ENCODE data around the gene IFITM1.
A peak's percentile ranks its signal among the peaks of the same experiment; 100 is the strongest.
"Not testable (repeated sequence)": the region's sequence is repeated elsewhere in the genome, so short reads cannot be mapped to it uniquely, and the experiment has no call there.

Gene IFITM1

DNA sequence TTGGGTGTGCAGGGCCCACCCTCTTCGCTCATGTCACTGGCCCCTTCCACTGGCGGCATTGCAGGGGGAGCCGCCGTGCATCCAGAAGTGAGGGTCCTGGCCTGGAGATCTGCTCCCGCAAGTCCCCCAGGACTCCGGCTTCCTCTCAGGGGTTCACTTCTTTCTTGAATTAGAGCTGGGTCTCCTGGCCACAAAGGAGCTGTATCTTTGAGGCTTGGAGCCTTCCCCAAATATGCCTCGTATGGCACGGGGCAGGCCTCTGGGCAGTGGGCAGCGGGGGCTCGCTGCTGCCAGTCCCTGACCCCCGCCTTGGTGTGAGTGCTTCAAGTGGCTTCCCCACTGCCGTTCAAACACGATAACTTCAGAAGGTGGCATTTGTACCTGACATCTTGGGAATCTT is 14.2 kb downstream of the IFITM1 start:
- DNase-seq: no peak

DNA sequence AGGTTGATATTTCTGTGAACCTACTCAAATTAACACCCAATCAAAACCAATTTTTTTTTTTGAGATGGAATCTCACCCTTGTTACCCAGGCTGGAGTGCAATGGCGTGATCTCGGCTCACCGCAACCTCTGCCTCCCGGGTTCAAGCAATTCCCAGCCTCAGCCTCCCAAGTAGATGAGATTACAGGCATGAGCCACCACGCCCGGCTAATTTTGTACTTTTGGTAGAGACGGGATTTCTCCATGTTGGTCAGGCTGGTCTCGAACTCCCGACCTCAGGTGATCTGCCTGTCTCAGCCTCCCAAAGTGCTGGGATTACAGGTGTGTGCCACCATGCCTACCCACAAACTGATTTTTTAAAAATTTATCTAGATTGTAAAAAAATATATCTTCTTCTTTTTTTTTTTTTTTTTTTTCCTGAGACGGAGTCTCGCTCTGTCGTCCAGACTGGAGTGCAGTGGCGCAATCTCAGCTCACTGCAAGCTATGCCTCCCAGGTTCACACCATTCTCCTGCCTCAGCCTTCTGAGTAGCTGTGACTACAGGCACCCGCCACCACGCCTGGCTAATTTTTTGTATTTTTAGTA is 14.8 kb downstream of the IFITM1 start:
- not testable (repeated sequence) for DNase-seq

DNA sequence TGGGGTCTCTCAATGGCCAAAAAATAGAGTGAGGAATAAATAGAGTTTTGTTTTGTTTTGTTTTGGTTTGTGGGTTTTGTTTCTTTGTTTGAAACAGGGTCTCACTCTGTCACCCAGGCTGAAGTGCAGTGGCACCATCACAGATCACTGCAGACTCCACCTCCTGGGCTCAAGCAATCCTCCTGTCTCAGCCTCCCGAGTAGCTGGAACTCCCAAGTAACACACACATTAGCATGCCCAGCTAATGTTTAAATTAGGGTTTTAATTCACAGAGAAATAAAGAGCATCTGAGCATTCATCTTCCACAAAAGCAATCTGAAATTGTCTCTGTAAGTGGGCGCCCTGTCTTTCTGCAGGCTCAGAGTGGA is 16.0 kb downstream of the IFITM1 start:
- DNase-seq: no peak

DNA sequence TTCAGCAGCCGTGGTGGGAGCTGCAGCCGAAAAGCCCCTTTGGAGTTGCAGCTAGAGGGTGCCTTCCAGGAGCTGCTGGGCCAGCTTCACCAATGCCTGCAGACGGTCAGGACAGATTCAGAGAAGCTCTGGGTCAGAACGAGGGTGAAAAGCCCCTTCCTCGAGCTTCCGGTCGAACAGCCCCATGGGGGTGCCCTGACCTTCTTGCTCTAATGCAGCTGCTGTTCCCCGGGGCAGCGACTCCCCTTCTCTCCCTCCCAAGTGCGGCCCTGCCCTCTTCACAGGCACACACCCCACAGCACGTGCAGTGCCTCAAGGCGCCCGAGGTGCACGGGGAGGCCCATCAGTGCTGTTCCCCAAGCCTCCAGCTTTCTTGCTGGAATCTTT is 16.5 kb downstream of the IFITM1 start:
- DNase-seq: no peak

DNA sequence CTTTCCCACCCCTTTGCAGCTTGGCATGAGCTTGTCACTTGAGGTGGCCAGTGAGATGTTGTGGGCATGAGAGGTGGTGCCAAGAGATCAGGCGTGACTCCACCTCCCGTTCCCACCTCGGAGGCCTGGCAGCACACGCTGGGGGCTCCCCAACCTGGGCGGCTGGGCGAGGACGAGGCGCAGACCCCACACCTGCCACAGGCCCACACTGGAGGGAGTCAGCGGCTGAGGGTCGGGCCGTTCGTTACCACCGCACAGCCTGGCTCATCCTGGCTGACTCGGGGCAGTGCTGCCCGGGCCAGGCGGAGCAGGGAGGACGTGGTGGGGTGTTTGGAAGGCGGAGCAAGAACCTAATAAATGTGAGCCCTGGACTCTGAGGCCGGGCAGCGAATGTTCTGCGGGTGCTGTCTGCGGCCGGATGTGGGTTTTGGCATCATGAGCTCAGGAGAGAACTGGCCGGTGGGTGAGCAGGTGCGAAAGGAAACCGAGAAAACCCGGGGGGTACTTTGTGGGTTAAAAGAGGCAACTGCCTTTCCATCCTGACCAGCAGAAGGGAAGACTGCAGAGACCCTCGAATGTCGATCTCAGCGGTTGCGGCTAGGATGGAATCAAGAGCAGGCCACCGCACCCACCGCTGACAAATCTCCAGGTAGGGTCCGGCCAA is 17.0 kb downstream of the IFITM1 start:
- DNase-seq: no peak

DNA sequence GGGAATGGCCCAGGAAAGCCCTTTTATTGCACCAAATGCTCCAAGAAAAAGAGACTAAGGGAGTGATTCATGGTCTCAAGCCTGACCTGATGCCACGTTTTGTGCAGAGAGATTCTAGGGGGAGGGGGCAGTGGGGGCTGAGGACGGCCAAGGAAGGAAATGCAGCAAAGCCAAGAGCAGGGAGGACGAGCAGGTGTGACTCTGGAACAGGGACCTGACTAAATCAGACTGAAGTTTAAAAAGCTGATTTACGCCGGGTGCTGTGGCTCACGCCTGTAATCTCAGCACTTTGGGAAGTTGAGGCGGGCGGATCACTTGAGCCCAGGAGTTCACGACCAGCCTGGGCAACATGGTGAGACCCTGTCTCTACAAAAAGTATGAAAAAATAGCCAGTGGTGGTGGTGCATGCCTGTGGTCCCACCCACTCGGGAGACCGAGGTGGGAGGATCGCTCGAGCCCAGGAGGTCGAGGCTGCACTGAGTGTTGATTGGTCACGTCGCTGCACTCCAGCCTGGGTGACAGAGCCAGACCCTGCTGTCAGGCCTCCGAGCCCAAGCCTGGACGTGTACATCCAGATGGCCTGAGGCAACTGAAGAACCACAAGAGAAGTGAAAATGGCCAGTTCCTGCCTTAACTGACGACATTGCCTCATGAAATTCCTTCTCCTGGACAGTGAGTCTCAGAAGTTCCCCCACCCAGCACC is 17.7 kb downstream of the IFITM1 start:
- no peak for DNase-seq

DNA sequence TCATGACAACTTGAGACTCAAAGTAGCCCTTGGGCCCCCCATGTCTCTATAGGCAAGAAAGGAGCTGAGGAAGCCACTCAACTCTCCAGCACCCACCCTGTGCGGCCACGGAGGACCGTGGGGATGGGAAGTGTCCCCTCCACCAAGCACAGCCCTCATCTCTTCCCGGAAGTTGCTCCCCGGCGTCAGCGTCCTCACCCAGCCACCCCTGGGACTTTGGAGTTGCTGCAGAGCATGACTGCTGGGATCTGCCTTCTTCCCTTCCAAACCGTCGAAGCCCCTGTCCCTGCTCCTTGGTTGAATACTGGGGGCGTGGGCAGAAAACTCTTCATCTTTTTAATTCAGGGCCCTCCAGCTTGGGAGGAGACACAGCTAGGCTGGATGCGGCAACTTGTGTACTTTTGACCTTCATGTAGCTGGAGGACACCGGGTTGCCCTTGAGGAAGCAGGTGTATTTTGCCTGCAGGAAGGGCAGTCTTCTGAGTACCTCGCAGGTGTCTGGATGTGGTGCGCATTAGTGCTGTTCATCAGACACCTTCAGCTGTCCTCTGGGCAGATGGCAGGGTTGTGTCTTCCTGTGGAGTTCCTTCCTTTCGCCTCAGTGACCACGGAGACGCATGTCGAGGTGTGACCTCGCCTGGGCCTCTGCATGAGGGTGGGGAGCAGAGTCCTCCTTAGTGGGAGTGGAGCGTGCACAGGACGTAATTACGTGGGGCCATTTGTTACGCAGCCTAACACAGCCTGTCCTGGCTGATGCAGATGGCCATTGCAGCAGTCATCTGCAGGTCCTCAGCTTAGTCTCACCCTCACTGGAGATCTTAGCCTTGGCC is 19.0 kb downstream of the IFITM1 start:
- no peak for DNase-seq

DNA sequence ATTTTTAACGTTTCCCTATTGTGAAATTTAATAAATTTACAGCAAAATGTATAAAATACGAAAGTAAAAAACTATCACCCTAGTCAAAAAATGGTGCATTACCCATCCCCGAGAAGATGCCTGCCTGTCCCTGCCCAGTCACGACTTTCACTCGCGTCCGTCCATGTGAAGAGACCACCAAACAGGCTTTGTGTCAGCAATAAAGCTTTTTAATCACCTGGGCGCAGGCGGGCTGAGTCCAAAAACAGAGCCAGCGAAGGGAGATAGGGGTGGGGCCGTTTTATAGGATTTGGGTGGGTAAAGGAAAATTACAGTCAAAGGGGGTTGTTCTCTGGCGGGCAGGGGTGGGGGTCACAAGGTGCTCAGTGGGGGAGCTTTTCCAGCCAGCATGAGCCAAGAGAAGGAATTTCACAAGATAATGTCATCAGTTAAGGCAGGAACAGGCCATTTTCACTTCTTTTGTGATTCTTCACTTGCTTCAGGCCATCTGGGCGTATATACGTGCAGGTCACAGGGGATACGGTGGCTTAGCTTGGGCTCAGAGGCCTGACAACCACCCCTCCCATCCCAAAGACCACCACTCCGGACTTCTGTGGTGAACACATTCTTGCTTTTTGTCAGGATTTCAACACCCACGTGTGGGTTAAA is 19.9 kb downstream of the IFITM1 start:
- DNase-seq: not testable (repeated sequence)

DNA sequence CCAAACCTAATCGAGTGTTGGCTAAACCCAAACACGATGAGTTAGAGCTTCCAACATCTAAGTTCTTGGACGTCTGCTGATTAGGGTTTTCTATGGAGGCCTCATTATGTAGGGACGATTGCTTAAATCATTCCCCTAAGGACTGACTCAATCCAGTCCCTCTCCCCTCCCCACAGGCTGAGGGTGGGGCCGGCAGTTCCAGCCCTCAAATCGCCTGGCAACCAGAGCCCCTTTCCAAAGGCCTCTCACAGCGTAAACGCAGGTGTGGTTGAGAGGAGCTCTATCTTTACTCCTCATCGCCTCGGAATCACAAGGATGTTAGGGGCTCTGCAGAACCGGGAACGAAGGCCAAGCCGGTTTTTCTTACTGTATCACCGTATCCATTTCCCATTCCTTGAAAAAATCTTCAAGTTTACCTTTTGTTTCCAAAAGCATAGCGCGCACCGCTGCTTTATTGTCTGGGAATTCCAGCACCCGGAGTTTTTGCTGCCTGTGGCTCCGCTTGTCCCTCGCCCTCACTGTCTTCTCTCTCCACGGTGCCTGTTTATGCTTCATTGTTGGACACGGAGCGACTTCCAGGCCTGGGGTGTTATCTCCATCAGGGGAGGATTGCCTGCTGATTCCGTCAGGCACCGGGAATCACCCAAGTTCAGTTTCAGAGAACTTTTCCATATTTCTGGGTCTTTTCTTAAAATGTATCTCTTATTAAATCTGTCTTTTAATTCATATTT is 20.6 kb downstream of the IFITM1 start:
- no peak for DNase-seq

DNA sequence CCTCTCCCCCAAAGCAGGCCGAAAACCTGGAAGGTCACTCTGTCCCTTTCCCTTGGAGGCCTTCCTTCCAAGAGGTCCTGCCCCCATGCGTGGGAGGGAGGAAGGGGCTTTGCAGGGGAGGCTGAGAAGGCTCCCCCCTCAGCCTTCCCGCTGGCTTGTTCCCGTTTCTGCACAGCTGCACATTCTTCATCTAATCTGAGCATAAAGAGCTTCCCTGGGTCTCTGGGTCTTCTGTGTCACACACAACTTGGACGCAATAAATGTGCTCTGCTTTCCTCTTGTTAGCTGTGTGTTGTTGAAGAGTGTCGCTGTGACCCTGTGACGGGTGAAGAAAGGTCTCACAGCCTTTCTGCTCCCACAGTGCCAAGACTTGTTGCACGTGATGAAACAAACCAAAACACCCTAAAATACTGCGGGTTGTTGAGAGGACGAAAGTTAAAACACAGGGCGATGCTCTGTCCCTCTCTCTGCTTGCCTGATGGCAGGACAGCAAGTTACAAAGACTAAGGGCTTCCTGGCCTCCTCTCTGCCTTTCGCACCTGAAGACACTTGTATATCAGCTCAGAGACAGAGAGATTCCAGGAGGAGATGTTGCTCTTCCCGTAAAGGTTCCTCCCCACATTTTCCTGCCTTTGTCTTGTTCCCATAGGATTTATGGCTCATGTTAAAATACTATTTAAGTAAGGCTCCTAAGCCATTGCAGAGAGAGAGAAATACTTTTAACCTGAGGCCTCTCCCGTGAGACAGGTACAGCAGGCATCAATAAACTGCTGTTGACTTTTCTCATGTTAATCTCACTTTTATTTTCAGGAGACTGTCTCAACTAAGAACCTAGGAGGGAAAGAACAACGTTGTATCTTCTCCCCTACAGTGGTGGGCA is 22.2 kb downstream of the IFITM1 start:
- peak; percentile 51 to 70 (median 54) for DNase-seq

DNA sequence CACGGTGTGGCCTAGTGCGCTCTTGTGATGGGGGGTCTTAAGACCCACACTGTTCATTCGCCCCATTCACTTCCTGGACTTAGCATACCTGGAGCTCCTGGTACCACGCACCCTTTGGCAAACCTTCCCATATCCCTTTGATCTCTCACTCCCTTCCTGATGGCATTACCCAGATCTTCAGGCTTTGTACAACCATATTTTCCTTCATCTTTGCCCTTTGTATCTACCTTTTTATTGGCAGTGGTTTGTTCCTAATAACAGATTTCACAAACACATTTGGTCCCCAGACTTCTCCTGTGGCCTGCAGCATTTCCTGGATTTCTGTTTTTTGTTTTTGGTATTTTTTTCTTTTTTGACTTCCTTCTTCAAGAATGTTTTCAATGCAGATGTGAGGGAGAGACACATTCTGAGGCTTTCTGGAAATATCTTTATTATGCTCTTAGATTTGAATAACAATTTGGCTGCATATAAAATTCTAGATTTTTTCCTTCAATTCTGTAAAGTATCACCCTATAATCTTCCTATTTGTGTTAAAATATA is 22.9 kb downstream of the IFITM1 start:
- no peak for DNase-seq

DNA sequence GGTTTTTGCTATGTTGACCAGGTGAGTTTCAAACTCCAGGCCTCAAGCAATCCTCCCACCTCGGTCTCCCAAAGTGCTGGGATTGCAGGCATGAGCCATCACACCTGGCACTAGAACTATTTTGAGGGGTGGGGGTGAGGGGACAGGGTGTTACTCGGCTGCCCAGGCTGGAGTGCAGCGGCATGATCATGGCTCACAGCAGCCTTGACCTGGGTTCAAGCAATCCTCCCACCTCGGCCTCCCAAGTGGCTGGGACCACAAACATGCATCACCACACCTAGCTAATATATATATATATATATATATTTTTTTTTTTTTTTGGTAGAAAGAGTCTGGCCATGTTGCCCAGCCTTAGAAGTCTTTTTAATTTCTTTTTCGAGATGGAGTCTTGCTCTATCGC is 23.9 kb downstream of the IFITM1 start:
- no peak for DNase-seq

DNA sequence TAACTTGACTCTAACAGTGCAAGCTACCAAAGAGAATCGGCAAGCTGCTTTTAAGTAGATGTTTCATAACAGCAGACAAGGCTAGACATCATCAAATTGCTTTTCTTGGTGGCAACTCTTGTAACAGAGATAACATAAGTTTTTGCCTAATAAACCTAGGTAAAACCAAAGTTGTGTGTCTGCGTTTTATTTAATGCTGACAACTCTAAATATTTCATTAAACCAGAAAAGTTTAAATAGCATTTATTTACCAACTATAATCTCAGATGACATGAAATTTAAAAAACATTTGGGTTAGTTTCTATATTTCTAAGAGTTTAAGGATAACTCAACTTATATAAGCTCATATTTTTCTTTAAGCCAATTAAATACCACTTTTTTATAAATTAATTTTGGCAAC is 26.1 kb downstream of the IFITM1 start:
- no peak for DNase-seq

DNA sequence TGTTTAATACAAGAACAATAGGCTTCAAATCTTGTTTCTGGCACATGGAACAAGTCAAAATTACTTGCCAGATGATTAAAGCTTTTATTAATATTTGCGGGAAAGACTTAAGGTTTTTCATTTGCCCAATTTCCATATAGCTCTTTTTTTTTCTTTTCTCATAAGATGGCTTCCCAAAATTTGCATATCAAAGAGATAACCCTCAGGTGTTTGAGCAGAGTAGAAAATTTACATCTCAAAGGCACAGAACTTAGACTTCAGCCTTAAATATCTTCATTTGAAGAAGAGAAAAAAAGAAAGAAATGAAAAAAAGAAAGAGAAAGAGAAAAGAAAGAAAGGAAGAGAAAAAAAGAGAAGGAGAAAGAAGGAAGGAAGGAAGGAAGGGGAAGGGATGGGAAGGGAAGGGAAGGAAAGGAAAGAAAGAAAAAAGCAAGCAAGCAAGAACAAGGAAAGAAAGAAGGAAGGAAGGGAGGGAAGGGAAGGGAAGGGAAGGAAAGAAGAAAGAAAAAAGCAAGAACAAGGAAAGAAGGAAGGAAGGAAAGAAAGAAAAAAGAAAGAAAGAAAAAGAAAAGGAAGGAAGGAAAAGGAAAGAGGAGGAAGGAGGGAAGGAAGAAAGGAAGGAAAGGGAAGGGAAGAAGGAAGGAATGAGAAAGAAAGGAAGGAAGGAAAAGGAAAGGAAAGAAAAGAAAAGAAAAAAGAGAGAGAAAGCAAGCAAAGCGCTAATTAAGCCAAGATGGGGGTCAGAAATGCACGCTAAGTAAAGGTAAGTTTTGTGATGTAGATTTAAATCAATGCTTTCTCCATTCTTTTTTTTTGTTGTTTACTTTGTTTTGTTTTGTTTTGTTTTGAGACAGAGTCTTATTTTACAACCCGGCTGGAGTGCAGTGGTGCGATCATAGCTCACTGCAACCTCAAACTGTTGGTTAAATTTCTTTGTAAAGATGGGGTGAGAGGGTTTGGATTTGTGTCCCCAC is 27.0 kb downstream of the IFITM1 start:
- no peak for DNase-seq

DNA sequence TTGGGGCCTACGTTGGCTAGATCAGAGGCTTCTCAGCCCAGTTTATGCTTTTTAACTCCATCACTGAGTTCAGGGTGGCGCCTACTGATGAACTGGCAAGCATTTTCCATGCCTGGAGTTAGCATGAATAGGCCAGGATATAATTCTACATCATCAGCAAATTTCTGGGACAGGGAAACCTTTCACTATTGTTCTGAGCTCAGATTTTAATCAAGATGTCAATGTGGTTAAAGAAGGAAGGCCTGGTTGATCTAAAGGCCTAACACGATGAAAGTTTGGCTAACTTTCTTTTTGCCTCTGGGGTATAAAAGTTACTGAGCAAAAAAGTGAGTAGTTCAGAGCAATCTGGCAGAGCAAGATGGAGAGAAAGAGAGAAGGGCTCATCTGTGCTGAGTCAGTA is 28.5 kb downstream of the IFITM1 start:
- DNase-seq: no peak

DNA sequence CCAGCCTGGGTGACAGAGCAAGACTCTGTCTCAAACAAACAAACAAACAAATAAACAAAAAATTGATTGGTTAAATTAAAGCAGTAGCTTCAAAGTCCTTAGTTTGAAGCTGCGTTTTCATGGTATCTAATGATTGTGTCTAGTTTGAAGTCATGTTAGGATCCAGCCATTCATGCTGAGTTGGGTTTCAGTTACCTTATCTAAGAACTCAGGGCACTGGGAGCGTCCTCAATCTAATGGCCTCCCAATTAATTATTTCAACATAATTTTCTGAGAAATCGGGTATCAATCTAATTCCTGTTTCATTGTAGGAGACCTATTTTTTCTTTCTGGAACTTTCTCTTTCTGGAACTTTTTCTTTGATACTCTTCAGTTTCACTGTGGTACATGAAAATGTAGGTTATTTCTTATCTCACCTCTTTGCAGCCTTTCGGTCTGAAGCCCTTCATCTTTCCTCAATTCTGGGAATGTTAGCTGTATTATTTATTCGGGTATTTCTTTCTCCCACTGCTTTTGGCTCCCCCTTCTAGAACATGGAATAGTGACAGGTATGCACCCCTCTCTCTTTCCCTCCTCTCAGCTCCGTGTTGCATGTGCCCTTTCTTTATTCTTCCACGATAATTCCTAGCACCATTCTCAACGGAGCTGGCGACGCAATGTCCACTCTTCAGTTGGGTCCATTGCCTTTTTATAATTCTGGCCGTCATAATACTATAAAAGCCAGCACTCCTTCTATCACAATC is 31.2 kb downstream of the IFITM1 start:
- no peak for DNase-seq

DNA sequence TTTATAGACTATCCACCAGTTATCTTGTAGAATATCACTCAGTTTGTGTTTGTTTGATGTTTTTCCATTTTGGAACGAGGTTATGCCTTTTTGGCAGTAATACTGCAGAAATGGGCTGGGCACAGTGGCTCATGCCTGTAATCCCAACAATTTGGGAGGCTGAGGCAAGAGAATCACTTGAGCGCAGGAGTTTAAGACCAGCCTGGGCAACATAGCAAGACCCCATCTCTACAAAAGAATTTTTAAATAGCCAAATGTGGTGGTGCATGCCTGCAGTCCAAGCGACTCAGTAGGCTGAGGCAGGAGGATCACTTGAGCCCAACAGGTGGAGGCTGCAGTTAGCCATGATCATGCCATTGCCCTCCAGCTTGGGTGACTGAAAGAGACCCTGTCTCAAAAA is 32.7 kb downstream of the IFITM1 start:
- no peak for DNase-seq

DNA sequence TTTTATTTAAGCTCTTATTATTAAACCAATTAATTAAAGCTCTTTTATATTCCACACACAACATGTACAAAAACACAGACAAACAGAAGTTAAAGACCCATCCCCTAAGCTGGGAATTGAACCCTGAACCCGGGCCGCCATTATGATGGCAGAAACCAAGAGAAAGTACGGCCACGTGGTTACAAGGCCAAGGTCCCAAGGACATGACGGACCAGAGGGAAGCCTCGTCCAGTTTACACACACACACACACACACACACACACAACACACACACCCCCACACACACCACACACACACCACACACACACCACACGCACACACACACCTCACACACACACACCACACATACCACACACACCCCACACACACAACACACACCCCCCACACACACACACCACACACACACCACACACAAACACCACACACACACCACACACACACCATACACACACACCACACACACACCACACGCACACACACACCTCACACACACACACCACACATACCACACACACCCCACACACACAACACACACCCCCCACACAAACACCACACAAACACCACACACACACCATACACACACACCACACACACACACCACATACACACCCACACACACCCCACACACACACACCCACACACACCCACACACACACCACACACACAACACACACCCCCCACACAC is 35.6 kb downstream of the IFITM1 start:
- DNase-seq: not testable (repeated sequence)
